CD4-positive, alpha-beta T cell (primary cell): Measurements from ENCODE around the gene PHACTR3. TPM values are rescaled to one million over a fixed set of nuclear protein-coding genes. Genes with fewer than 3 reads are reported as not detected.

ENCODE experiments used
- ATAC-seq: fragments of 200-7000 bp; cut with Tn5 transposase; one replicate; pipeline ENCODE4 v1.10.0; 2022; ENCODE audit warnings: mild to moderate bottlenecking; ENCODE audit not compliant: poor library complexity
- CTCF ChIA-PET: fragments of 350-600 bp; sonication (Branson Sonifier 250); formaldehyde crosslinking; loops from one replicate; lab custom pipeline; 2021; ENCODE audit warnings: antibody characterized with exemption, inconsistent platforms; lab: Charles Lee
- POLR2A ChIA-PET: fragments of 350-600 bp; sonication (Branson Sonifier 250); formaldehyde crosslinking; loops from one replicate; lab custom pipeline; 2021; ENCODE audit warnings: antibody characterized with exemption, inconsistent platforms; lab: Charles Lee
- DNase-seq, 14 experiments: peaks; one replicate each; pipeline ENCODE4 v3.0.0-alpha.2; 2013 to 2020; ENCODE audit warnings: mixed read lengths in 2 of 14
- H3K27ac ChIP-seq, 2 donors: one replicate each; pipeline versions ENCODE4 v1.5.1 to v1.7.0; 2013; ENCODE audit warnings: low read length in 2 of 2, low read depth in 1 of 2, mild to moderate bottlenecking in 1 of 2
- H3K27me3 ChIP-seq, 2 experiments: 1 replicate in 1 of 2; 2 replicates in 1 of 2; pipeline versions ENCODE4 v1.6.1 to v1.7.0; 2013; ENCODE audit warnings: low read length in 2 of 2, control low read depth in 1 of 2, mild to moderate bottlenecking in 1 of 2, moderate library complexity in 1 of 2; ENCODE audit not compliant: insufficient read depth in 2 of 2, control insufficient read depth in 1 of 2
- H3K36me3 ChIP-seq: one replicate; pipeline ENCODE4 v1.6.1; 2013; ENCODE audit warnings: low read length, control low read depth; ENCODE audit not compliant: insufficient read depth
- H3K4me1 ChIP-seq: one replicate; pipeline ENCODE4 v1.6.1; 2013; ENCODE audit warnings: low read length, control low read depth; ENCODE audit not compliant: insufficient read depth
- H3K4me3 ChIP-seq: one replicate; pipeline ENCODE4 v1.5.1; 2013; ENCODE audit warnings: mild to moderate bottlenecking, low read length, moderate library complexity
- H3K9me3 ChIP-seq, 2 experiments: 1 replicate in 1 of 2; 2 replicates in 1 of 2; pipeline versions ENCODE4 v1.6.1 to v1.7.0; 2013; ENCODE audit warnings: low read length in 2 of 2, mild to moderate bottlenecking in 2 of 2, control low read depth in 1 of 2, moderate library complexity in 1 of 2; ENCODE audit not compliant: control insufficient read depth in 1 of 2, insufficient read depth in 1 of 2
- H3K27ac Mint-ChIP-seq: one replicate; pipeline ENCODE4 v1.8.0; 2020; ENCODE audit warnings: mixed read lengths
- H3K27me3 Mint-ChIP-seq: one replicate; pipeline ENCODE4 v1.8.0; 2021; ENCODE audit warnings: mixed read lengths
- H3K36me3 Mint-ChIP-seq: one replicate; pipeline ENCODE4 v1.8.0; 2021; ENCODE audit warnings: low read depth, mixed read lengths
- H3K4me1 Mint-ChIP-seq: one replicate; pipeline ENCODE4 v1.8.0; 2021; ENCODE audit warnings: low read depth, mixed read lengths
- H3K4me3 Mint-ChIP-seq: one replicate; pipeline ENCODE4 v1.8.0; 2020; ENCODE audit warnings: mild to moderate bottlenecking, mixed read lengths
- H3K9me3 Mint-ChIP-seq: one replicate; pipeline ENCODE4 v1.8.0; 2020; ENCODE audit warnings: mixed read lengths
- intact Hi-C, 2 experiments: fragments of 100-400 bp; cut with DNase I in 1 of 2; cut with micrococcal nuclease in 1 of 2; formaldehyde crosslinking; loops; one replicate each; pipeline versions ENCODE4 v1.15.1 to v1.9.0; 2023 to 2025; cut with DNase I, micrococcal nuclease
- total RNA-seq, 174 experiments: library from RNA in 2 of 174; stranded (reverse) in 2 of 174; gene quantifications; one replicate each; pipeline ENCODE4 v1.2.3 and lab custom pipeline; 2021 to 2026
- TF ChIP-seq, protein P1 (sequence below): fragments of 200-600 bp; IDR thresholded peaks from one replicate; pipeline ENCODE4 v1.8.0; 2022; ENCODE audit warnings: antibody characterized with exemption, mild to moderate bottlenecking

PHACTR3 gene
- total RNA-seq, 2 experiments from 2014 or later, result not detected

DNA sequence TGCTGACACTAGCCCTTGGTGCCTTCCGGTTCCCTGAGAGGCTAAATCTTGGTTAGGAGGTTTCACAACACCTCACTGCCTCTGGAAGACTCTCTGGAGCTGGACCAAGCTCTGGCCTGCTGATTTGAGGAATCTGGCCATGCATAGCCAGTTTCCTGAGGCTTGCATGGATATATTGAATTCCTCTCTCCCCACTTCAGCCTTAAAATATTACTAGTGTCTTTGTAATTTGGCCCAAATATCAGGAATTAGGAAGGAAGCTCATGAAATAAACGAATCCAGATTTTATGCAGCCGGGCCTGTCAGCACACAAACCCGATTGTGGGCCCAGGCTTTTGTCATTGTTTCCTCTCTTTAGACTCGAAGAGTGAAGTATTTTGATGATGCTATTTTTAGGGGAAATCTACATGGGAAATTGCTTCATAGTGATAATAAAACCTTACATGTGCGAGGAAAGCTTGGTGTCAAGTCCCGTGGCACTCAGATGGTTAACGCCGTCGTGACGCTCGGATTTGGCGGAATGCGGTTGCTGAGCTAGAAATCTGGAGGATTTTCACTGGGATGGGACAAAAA, 144.4 kb downstream of the PHACTR3 start:
- Histone ChIP-seq H3K4me3 (no peak overlapping the region), H3K9me3 (peaks cover 0 to 35% of the 10 kb centered on the region in 2 experiments), H3K27me3 (no peaks in the 10 kb centered on the region), H3K36me3 (no peaks in the 10 kb centered on the region), H3K4me1 (no peaks in the 10 kb centered on the region), H3K27ac (no peak overlapping the region)
- Mint-ChIP-seq H3K4me3 (no peak overlapping the region), H3K27me3 (peaks cover 24% of the 10 kb centered on the region), H3K27ac (no peak overlapping the region), H3K4me1 (no peaks in the 10 kb centered on the region), H3K36me3 (no peaks in the 10 kb centered on the region), H3K9me3 (no peaks in the 10 kb centered on the region)
- TF ChIP-seq, protein P1, sequence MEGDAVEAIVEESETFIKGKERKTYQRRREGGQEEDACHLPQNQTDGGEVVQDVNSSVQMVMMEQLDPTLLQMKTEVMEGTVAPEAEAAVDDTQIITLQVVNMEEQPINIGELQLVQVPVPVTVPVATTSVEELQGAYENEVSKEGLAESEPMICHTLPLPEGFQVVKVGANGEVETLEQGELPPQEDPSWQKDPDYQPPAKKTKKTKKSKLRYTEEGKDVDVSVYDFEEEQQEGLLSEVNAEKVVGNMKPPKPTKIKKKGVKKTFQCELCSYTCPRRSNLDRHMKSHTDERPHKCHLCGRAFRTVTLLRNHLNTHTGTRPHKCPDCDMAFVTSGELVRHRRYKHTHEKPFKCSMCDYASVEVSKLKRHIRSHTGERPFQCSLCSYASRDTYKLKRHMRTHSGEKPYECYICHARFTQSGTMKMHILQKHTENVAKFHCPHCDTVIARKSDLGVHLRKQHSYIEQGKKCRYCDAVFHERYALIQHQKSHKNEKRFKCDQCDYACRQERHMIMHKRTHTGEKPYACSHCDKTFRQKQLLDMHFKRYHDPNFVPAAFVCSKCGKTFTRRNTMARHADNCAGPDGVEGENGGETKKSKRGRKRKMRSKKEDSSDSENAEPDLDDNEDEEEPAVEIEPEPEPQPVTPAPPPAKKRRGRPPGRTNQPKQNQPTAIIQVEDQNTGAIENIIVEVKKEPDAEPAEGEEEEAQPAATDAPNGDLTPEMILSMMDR, result no peak
- no peak for DNase-seq
- CTCF ChIA-PET, result no interaction called here
- ATAC-seq, result no peak
- intact Hi-C loops, result no loop called here
- POLR2A ChIA-PET, result no interaction called here

DNA sequence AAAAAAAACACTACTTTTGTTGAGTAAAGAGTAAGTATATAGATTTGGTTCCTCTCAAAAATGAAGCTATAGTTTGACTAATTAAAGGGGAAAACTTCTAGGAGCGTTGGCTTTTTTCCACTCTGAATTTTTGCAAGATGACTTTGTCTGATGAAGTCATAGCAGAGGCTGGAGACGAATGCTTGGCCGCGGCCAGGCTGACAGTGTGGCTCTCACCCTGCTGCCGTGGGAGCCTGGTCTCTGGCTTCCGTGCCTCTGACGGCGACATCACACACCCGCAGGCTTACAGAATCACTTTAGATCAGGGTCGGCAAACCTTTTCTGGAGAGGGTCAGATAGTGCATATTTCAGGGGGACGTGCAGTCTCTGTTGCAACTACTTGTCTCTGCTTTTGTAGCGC, 145.0 kb downstream of the PHACTR3 start:
- Histone ChIP-seq H3K27me3 (no peaks in the 10 kb centered on the region), H3K4me1 (no peaks in the 10 kb centered on the region), H3K27ac (no peak overlapping the region), H3K9me3 (peaks cover 0 to 31% of the 10 kb centered on the region in 2 experiments), H3K4me3 (no peak overlapping the region), H3K36me3 (no peaks in the 10 kb centered on the region)
- TF ChIP-seq, protein P1, result no peak
- ATAC-seq (no peak), DNase-seq (no peak)
- H3K4me1 Mint-ChIP-seq, result no peaks in the 10 kb centered on the region
- H3K27ac Mint-ChIP-seq, result no peak overlapping the region
- POLR2A ChIA-PET, result no interaction called here
- peaks cover 24% of the 10 kb centered on the region for H3K27me3 Mint-ChIP-seq
- CTCF ChIA-PET, result no interaction called here
- H3K36me3 Mint-ChIP-seq, result no peaks in the 10 kb centered on the region
- intact Hi-C loops, result no loop called here
- H3K4me3 Mint-ChIP-seq, result no peak overlapping the region
- no peaks in the 10 kb centered on the region for H3K9me3 Mint-ChIP-seq

DNA sequence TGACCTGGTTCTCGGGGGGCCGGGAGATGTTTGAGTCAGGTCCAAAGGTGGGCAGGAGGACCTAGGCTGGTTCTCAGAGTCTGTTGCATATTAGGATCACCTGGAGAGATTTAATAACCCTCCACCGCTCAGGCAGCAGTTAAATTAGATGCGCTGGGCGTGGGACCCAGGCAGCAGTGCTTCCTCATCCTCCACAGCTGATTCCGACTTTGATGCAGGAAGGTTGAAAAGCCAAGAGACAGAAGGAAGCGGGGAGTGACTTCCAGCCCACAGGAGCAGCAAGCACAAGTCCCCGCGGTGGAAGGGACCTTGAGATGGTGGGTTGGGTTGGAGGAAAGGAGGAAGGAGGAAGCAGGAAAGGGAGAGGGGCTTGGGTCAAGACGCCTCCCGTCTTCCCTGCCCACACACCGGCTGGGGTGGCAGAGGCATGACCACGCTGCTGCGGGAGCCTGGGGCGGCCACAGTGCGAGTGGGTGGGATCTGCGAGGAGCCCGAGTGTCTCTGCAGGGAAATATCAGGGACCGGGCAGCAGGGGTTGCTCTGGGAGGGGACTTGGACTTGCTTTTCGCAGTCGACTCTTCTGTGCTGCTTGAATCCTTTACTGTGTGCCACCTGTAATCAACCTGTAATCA, 146.0 kb downstream of the PHACTR3 start:
- TF ChIP-seq, protein P1, result no peak
- H3K9me3 ChIP-seq, result peaks cover 0 to 25% of the 10 kb centered on the region in 2 experiments
- no peak overlapping the region for H3K4me3 ChIP-seq
- Mint-ChIP-seq H3K36me3 (no peaks in the 10 kb centered on the region), H3K4me1 (no peaks in the 10 kb centered on the region), H3K27me3 (peaks cover 29% of the 10 kb centered on the region), H3K27ac (no peak overlapping the region), H3K9me3 (no peaks in the 10 kb centered on the region), H3K4me3 (no peak overlapping the region)
- H3K27ac ChIP-seq, result no peak overlapping the region
- intact Hi-C loops, result no loop called here
- no peak for DNase-seq
- H3K27me3 ChIP-seq, result no peaks in the 10 kb centered on the region
- CTCF ChIA-PET, result no interaction called here
- no peaks in the 10 kb centered on the region for H3K36me3 ChIP-seq
- POLR2A ChIA-PET, result no interaction called here
- no peak for ATAC-seq
- no peaks in the 10 kb centered on the region for H3K4me1 ChIP-seq
